B cell (primary cell): Measurements from ENCODE around the gene NFATC2. TPM values are rescaled to one million over a fixed set of nuclear protein-coding genes. Genes with fewer than 3 reads are reported as not detected.
A peak's percentile ranks its signal among the peaks of the same experiment; 100 is the strongest.

Experiments
- ATAC-seq: fragments of 200-7000 bp; cut with Tn5 transposase; one replicate; pipeline ENCODE4 v1.10.0; 2021; ENCODE audit warnings: low read depth, mild to moderate bottlenecking, moderate number of reproducible peaks, moderate library complexity
- CTCF ChIA-PET: fragments of 350-600 bp; sonication (Branson Sonifier 250); formaldehyde crosslinking; loops from one replicate; lab custom pipeline; 2021; ENCODE audit warnings: antibody characterized with exemption, inconsistent platforms; lab: Charles Lee
- POLR2A ChIA-PET: fragments of 350-600 bp; sonication (Branson Sonifier 250); formaldehyde crosslinking; loops from one replicate; lab custom pipeline; 2021; ENCODE audit warnings: antibody characterized with exemption; lab: Charles Lee
- DNase-seq: peaks from one replicate; pipeline ENCODE4 v3.0.0; 2013
- H2AFZ ChIP-seq: 2 replicates; pipeline ENCODE4 v1.6.1; 2012; ENCODE audit warnings: mild to moderate bottlenecking, low read depth, low read length; ENCODE audit not compliant: insufficient read depth, poor library complexity, severe bottlenecking
- H3K27ac ChIP-seq, 2 donors: 1 replicate in 1 of 2; 2 replicates in 1 of 2; pipeline ENCODE4 v1.5.1; 2012 to 2013; ENCODE audit warnings: low read length in 2 of 2, mild to moderate bottlenecking in 2 of 2, moderate library complexity in 1 of 2
- H3K27me3 ChIP-seq, 4 experiments: fragments of 200-600 bp in 1 of 4; sonication (generic) in 1 of 4; replicated peaks in 1 of 4; 1 replicate in 2 of 4; 2 replicates in 2 of 4; pipeline versions ENCODE4 v1.6.1 to v1.7.0; 2013 to 2016; ENCODE audit warnings: low read length in 3 of 4, mild to moderate bottlenecking in 2 of 4, mixed read lengths in 1 of 4, moderate library complexity in 1 of 4; ENCODE audit not compliant: insufficient read depth in 4 of 4, control insufficient read depth in 3 of 4; ENCODE audit errors: control extremely low read depth in 1 of 4
- H3K36me3 ChIP-seq, 2 experiments: replicated peaks in 1 of 2; 1 replicate in 1 of 2; 2 replicates in 1 of 2; pipeline versions ENCODE4 v1.6.1 to v1.7.1; 2013; ENCODE audit warnings: low read length in 1 of 2; ENCODE audit not compliant: insufficient read depth in 2 of 2, control insufficient read depth in 1 of 2; ENCODE audit errors: control extremely low read depth in 1 of 2, extremely low read depth in 1 of 2
- H3K4me1 ChIP-seq, 2 donors: fragments of 200-600 bp in 1 of 2; sonication (generic) in 1 of 2; 1 replicate in 1 of 2; 2 replicates in 1 of 2; pipeline versions ENCODE4 v1.5.1 to v1.6.1; 2013 to 2017; ENCODE audit warnings: low read length in 2 of 2; ENCODE audit not compliant: control insufficient read depth in 2 of 2, insufficient read depth in 2 of 2
- H3K4me2 ChIP-seq: replicated peaks from 2 replicates; pipeline ENCODE3; 2012; ENCODE audit warnings: mild to moderate bottlenecking, low read depth, low read length; ENCODE audit not compliant: poor library complexity, severe bottlenecking
- H3K4me3 ChIP-seq, 5 experiments: fragments of 200-600 bp in 1 of 5; sonication (generic) in 1 of 5; 1 replicate in 3 of 5; 2 replicates in 2 of 5; pipeline versions ENCODE4 v1.5.1 to v1.7.0; 2011 to 2016; ENCODE audit warnings: low read length in 4 of 5, mild to moderate bottlenecking in 4 of 5, low read depth in 2 of 5, control low read depth in 1 of 5, moderate library complexity in 1 of 5; ENCODE audit not compliant: insufficient read depth in 1 of 5; ENCODE audit errors: control extremely low read depth in 1 of 5, extremely low read depth in 1 of 5
- H3K79me2 ChIP-seq: fragments of 200-600 bp; sonication (generic); one replicate; pipeline ENCODE4 v1.6.0; 2016; ENCODE audit warnings: low read length; ENCODE audit not compliant: control insufficient read depth, insufficient read depth
- H3K9ac ChIP-seq: fragments of 200-600 bp; sonication (generic); 2 replicates; pipeline ENCODE4 v1.6.1; 2017; ENCODE audit warnings: mild to moderate bottlenecking, low read length, moderate library complexity
- H3K9me3 ChIP-seq, 3 donors: one replicate each; pipeline versions ENCODE4 v1.6.1 to v1.7.1; 2013; ENCODE audit warnings: low read length in 2 of 3; ENCODE audit not compliant: control insufficient read depth in 2 of 3, insufficient read depth in 1 of 3; ENCODE audit errors: control extremely low read depth in 1 of 3
- H4K20me1 ChIP-seq: 2 replicates; pipeline ENCODE4 v1.6.0; 2012; ENCODE audit warnings: mild to moderate bottlenecking, low read length; ENCODE audit not compliant: insufficient read depth, control insufficient read depth, poor library complexity, severe bottlenecking
- H3K27ac Mint-ChIP-seq: one replicate; pipeline ENCODE4 v1.8.0; 2021; ENCODE audit warnings: mixed read lengths
- H3K27me3 Mint-ChIP-seq: one replicate; pipeline ENCODE4 v1.8.0; 2021; ENCODE audit warnings: mixed read lengths
- H3K4me1 Mint-ChIP-seq: one replicate; pipeline ENCODE4 v1.8.0; 2021; ENCODE audit warnings: mixed read lengths
- H3K4me3 Mint-ChIP-seq: one replicate; pipeline ENCODE4 v1.8.0; 2021; ENCODE audit warnings: mixed read lengths
- H3K9me3 Mint-ChIP-seq: one replicate; pipeline ENCODE4 v1.8.0; 2022; ENCODE audit warnings: mixed read lengths; ENCODE audit not compliant: insufficient read depth
- CTCF ChIP-seq: fragments of 200-600 bp; IDR thresholded peaks from one replicate; pipeline ENCODE4 v1.8.0; 2022; ENCODE audit warnings: antibody characterized with exemption, mild to moderate bottlenecking
- EZH2 ChIP-seq: IDR thresholded peaks from 2 replicates; pipeline ENCODE4 v1.6.1; 2012; ENCODE audit warnings: borderline replicate concordance, low read depth, mild to moderate bottlenecking, moderate library complexity, low read length; ENCODE audit not compliant: insufficient read depth, poor library complexity, severe bottlenecking
- WGBS: methylation state at CpG from one replicate; pipeline ENCODE4 v1.1.5; 2013; ENCODE audit warnings: missing lambda C conversion rate; ENCODE audit not compliant: insufficient coverage; 5-methylcytosine and 5-hydroxymethylcytosine counted together
- intact Hi-C: fragments of 100-400 bp; cut with micrococcal nuclease; formaldehyde crosslinking; loops from one replicate; pipeline ENCODE4 v1.10.0; 2022
- polyA plus RNA-seq: library from polyadenylated mRNA; depleted of rRNA; stranded (reverse); fragments of >200 nt; gene quantifications from 2 replicates; pipeline ENCODE4 v1.2.3, GENCODE V29; 2012
- total RNA-seq, 2 donors: library from RNA; stranded (reverse); fragments of 120-200 nt in 1 of 2; gene quantifications; 1 replicate in 1 of 2; 2 replicates in 1 of 2; pipeline versions ENCODE4 v1.2.3 to v1.2.4, GENCODE V29; 2013 to 2022

NFATC2 gene
- total and polyA plus RNA-seq, 2 donors (not counting 1 experiment from before 2014, with no cell fraction given) = 10.1 to 38.0 TPM

DNA sequence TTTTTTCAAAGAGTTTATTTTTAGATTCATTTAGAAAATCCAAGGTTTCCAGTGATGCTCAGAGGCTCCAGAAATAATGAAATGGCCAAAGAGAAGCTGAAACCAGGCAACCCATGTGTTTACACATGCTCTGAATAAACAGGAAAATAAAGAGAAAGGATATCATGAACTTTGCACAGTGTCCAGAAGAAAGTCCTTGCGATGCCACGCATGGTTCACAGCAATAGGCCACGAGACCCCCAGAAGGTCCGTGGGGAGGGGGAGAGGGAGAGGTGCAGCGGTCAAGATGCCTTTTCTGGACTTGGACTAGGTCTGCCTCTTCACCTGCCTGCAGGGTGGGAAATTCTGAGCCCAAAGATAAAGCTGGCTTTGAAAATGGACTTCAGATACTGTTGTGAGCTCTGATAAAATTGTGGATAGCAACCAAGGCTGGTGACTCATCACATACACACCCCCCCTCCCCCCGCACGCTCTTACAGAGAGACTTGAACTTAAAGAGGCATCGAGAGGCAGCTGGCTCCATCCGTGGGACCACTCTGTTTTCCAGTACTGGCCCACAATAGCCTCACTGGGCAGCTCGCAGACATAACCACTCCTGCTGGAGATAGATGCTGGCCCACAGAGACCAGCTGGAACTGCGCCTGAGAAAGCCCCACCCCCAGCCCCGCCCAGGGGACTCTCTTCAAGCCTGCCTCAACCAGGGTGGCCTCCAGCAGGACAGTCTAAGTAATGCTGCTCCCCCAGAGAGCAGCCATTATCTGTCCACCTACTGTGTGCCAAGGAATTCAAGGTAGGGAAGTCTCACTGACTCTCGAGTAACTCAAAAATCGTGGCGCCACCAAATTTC is 21.2 kb upstream of the NFATC2 start:
- no peak for ATAC-seq
- peak overlapping the region; percentile 26 for H3K4me3 Mint-ChIP-seq
- 47% methylated on average over 12 of the region's 15 CpGs for WGBS
- Histone ChIP-seq H3K4me3 (no peak overlapping the region), H3K79me2 (no peaks in the 10 kb centered on the region), H3K9me3 (peaks cover 0 to 3% (median 0%) of the 10 kb centered on the region in 3 donors), H4K20me1 (no peaks in the 10 kb centered on the region), H2AFZ (no peak overlapping the region), H3K4me1 (peaks cover 25 to 31% of the 10 kb centered on the region in 2 donors), H3K36me3 (no peaks in the 10 kb centered on the region), H3K27ac (no peak overlapping the region), H3K27me3 (peaks cover 0 to 71% (median 48%) of the 10 kb centered on the region in 4 experiments), H3K4me2 (no peak overlapping the region), H3K9ac (no peak overlapping the region)
- H3K27ac Mint-ChIP-seq = peak overlapping the region; percentile 7
- peaks cover 24% of the 10 kb centered on the region for H3K4me1 Mint-ChIP-seq
- TF ChIP-seq CTCF (no peak), EZH2 (no peak)
- DNase-seq = no peak
- H3K27me3 Mint-ChIP-seq = peaks cover 58% of the 10 kb centered on the region
- peaks cover 5% of the 10 kb centered on the region for H3K9me3 Mint-ChIP-seq
- intact Hi-C loops = no loop called here
- ChIA-PET POLR2A (interaction anchor here (0.6 kb wide), 1 partner anchor 59 kb away, joined by 5 read pairs; no protein-coding TSS in a partner anchor), CTCF (interaction anchor here (0.6 to 2.6 kb wide), 4 partner anchors 31 to 194 kb away, joined by 3 to 26 read pairs (median 4); no protein-coding TSS in a partner anchor)

- peaks cover 53% of the 10 kb centered on the region for H3K27me3 Mint-ChIP-seq
- ChIA-PET POLR2A (interaction anchor here (0.6 kb wide), 1 partner anchor 59 kb away, joined by 5 read pairs; no protein-coding TSS in a partner anchor), CTCF (interaction anchor here (0.6 to 2.6 kb wide), 3 partner anchors 31 to 193 kb away, joined by 3 to 26 read pairs (median 6); no protein-coding TSS in a partner anchor)
- H3K4me1 Mint-ChIP-seq = peaks cover 24% of the 10 kb centered on the region
- peaks cover 3% of the 10 kb centered on the region for H3K9me3 Mint-ChIP-seq
- Histone ChIP-seq H3K27me3 (peaks cover 0 to 74% (median 50%) of the 10 kb centered on the region in 4 experiments), H4K20me1 (no peaks in the 10 kb centered on the region), H3K9ac (peak overlapping the region; percentile 44), H2AFZ (peak overlapping the region; percentile 57), H3K4me2 (peak overlapping the region; percentile 79), H3K36me3 (no peaks in the 10 kb centered on the region), H3K79me2 (no peaks in the 10 kb centered on the region), H3K9me3 (peaks cover 0 to 2% (median 0%) of the 10 kb centered on the region in 3 donors), H3K4me3 (peak overlapping the region in 2 of 5 experiments; percentile 18 to 50), H3K4me1 (peaks cover 25 to 31% of the 10 kb centered on the region in 2 donors), H3K27ac (no peak overlapping the region)
- intact Hi-C loops = no loop called here
- H3K27ac Mint-ChIP-seq = no peak overlapping the region
- TF ChIP-seq CTCF = no peak
- no peak for TF ChIP-seq EZH2
- DNase-seq = no peak
- peak overlapping the region; percentile 78 for H3K4me3 Mint-ChIP-seq
- no peak for ATAC-seq
- WGBS = 1% methylated on average over 7 of the region's 9 CpGs
These were observed 20.6 kb upstream of the NFATC2 start for GRCh38 chr20:51563174-51563485.
